Liver (tissue), 9 donors: ENCODE data around the gene HERC6. TPM values are rescaled to one million over a fixed set of nuclear protein-coding genes. Genes with fewer than 3 reads are reported as not detected.
"Not testable (repeated sequence)": the region's sequence is repeated elsewhere in the genome, so short reads cannot be mapped to it uniquely, and the experiment has no call there.

ENCODE experiments used
- DNase-seq: peaks from one replicate; pipeline ENCODE4 v3.0.0-alpha.2; 2017; ENCODE audit warnings: low spot score
- H3K27ac ChIP-seq, 2 donors: one replicate each; pipeline ENCODE4 v1.7.0; 2013; ENCODE audit warnings: inconsistent platforms in 2 of 2, low read length in 2 of 2, control low read depth in 1 of 2, low read depth in 1 of 2, mild to moderate bottlenecking in 1 of 2
- H3K27me3 ChIP-seq, 4 donors: one replicate each; pipeline versions ENCODE4 v1.6.1 to v1.7.0; 2013; ENCODE audit warnings: low read length in 3 of 4, inconsistent platforms in 1 of 4, mild to moderate bottlenecking in 1 of 4, moderate library complexity in 1 of 4; ENCODE audit not compliant: control insufficient read depth in 4 of 4, insufficient read depth in 4 of 4
- H3K36me3 ChIP-seq, 4 donors: one replicate each; pipeline versions ENCODE4 v1.6.1 to v1.7.0; 2013; ENCODE audit warnings: low read length in 3 of 4, mild to moderate bottlenecking in 3 of 4, low read depth in 1 of 4, moderate library complexity in 1 of 4; ENCODE audit not compliant: control insufficient read depth in 4 of 4, insufficient read depth in 3 of 4
- H3K4me1 ChIP-seq, 4 donors: one replicate each; pipeline versions ENCODE4 v1.6.1 to v1.7.0; 2013; ENCODE audit warnings: low read length in 3 of 4, mild to moderate bottlenecking in 3 of 4, moderate library complexity in 1 of 4; ENCODE audit not compliant: control insufficient read depth in 4 of 4, insufficient read depth in 4 of 4
- H3K4me3 ChIP-seq, 3 donors: one replicate each; pipeline versions ENCODE4 v1.6.1 to v1.7.0; 2013; ENCODE audit warnings: low read length in 3 of 3, control low read depth in 1 of 3, low read depth in 1 of 3, mild to moderate bottlenecking in 1 of 3
- H3K9ac ChIP-seq, 2 donors: one replicate each; pipeline ENCODE4 v1.7.0; 2013; ENCODE audit warnings: low read length in 2 of 2, mild to moderate bottlenecking in 2 of 2, moderate library complexity in 2 of 2, control low read depth in 1 of 2, low read depth in 1 of 2
- H3K9me3 ChIP-seq, 4 donors: one replicate each; pipeline versions ENCODE4 v1.6.1 to v1.7.0; 2013; ENCODE audit warnings: low read length in 3 of 4; ENCODE audit not compliant: control insufficient read depth in 4 of 4
- EGR1 ChIP-seq, 2 donors: IDR thresholded peaks; 2 replicates each; pipeline ENCODE4 v1.6.1; 2016 to 2018; ENCODE audit warnings: antibody characterized with exemption in 2 of 2, low read depth in 2 of 2
- FOXA1 ChIP-seq: IDR thresholded peaks from 2 replicates; pipeline ENCODE4 v1.6.1; 2016; ENCODE audit warnings: antibody characterized with exemption
- FOXA2 ChIP-seq: IDR thresholded peaks from 2 replicates; pipeline ENCODE4 v1.6.1; 2016; ENCODE audit warnings: antibody characterized with exemption
- GABPA ChIP-seq, 2 donors: IDR thresholded peaks in 1 of 2; conservative IDR thresholded peaks in 1 of 2; 2 replicates each; pipeline ENCODE4 v1.6.1; 2016; ENCODE audit warnings: antibody characterized with exemption in 2 of 2, mild to moderate bottlenecking in 1 of 2, moderate library complexity in 1 of 2
- HNF4A ChIP-seq, 2 donors: conservative IDR thresholded peaks; 2 replicates each; pipeline ENCODE4 v1.6.1; 2016; ENCODE audit warnings: antibody characterized with exemption in 2 of 2, mild to moderate bottlenecking in 2 of 2
- HNF4G ChIP-seq: IDR thresholded peaks from 2 replicates; pipeline ENCODE4 v1.6.1; 2016; ENCODE audit warnings: antibody characterized with exemption
- JUND ChIP-seq, 2 donors: IDR thresholded peaks; 2 replicates each; pipeline ENCODE4 v1.6.1; 2016; ENCODE audit warnings: antibody characterized with exemption in 2 of 2
- NR2F2 ChIP-seq: IDR thresholded peaks from 2 replicates; pipeline ENCODE4 v1.6.1; 2016; ENCODE audit warnings: antibody characterized with exemption
- RAD21 ChIP-seq, 2 donors: IDR thresholded peaks; 2 replicates each; pipeline ENCODE4 v1.6.1; 2016; ENCODE audit warnings: antibody characterized with exemption in 2 of 2, mild to moderate bottlenecking in 2 of 2
- RXRA ChIP-seq, 2 donors: IDR thresholded peaks; 2 replicates each; pipeline ENCODE4 v1.6.1; 2017 to 2018; ENCODE audit warnings: antibody characterized with exemption in 2 of 2, mild to moderate bottlenecking in 1 of 2
- SP1 ChIP-seq: IDR thresholded peaks from 2 replicates; pipeline ENCODE4 v1.6.1; 2018; ENCODE audit warnings: antibody characterized with exemption, mild to moderate bottlenecking
- TAF1 ChIP-seq: conservative IDR thresholded peaks from 2 replicates; pipeline ENCODE4 v1.6.1; 2016; ENCODE audit warnings: antibody characterized with exemption, mild to moderate bottlenecking
- YY1 ChIP-seq: IDR thresholded peaks from 2 replicates; pipeline ENCODE4 v1.6.1; 2016; ENCODE audit warnings: antibody characterized with exemption, mild to moderate bottlenecking
- WGBS: extraction: QIAGEN DNeasy Blood & Tissue Kit; methylation state at CpG from one replicate; pipeline ENCODE4 v1.1.7; 2013; 5-methylcytosine and 5-hydroxymethylcytosine counted together
- polyA plus RNA-seq, 2 donors: library from polyadenylated mRNA; stranded (reverse) in 1 of 2; unstranded in 1 of 2; fragments of 200-250 nt in 1 of 2; fragments of >200 nt in 1 of 2; fragmentation: Nextera tagmentation in 1 of 2; extraction: Ambion mirVana in 1 of 2; gene quantifications; one replicate each; pipeline versions ENCODE4 v1.2.1 to v1.2.3, GENCODE V29; 2013 to 2015
- total RNA-seq, 2 donors: library from RNA; depleted of rRNA; stranded (reverse); fragments of >200 nt; gene quantifications; one replicate each; pipeline ENCODE4 v1.2.3, GENCODE V29; 2014
- TF ChIP-seq, protein P1 (sequence below): IDR thresholded peaks from 2 replicates; pipeline ENCODE4 v1.6.1; 2016; ENCODE audit warnings: antibody characterized with exemption
- TF ChIP-seq, protein P2 (sequence below): IDR thresholded peaks from 2 replicates; pipeline ENCODE4 v1.6.1; 2016; ENCODE audit warnings: antibody characterized with exemption, mild to moderate bottlenecking
- TF ChIP-seq, protein P3 (sequence below): IDR thresholded peaks from 2 replicates; pipeline ENCODE4 v1.6.1; 2016; ENCODE audit warnings: antibody characterized with exemption
- TF ChIP-seq, protein P4 (sequence below): IDR thresholded peaks from 2 replicates; pipeline ENCODE4 v1.6.1; 2016; ENCODE audit warnings: antibody characterized with exemption
- TF ChIP-seq, protein P5 (sequence below): fragments of 150-350 bp; IDR thresholded peaks from 2 replicates; pipeline ENCODE4 v1.5.1; 2017; ENCODE audit warnings: improper control_type of control experiment, low read depth, low read length; ENCODE audit not compliant: missing input control
- donor health status: healthy.
- donor health status: healthy.
- donor health status: healthy.
- donor health status: healthy.
- donor health status: healthy.

Gene HERC6
- total and polyA plus RNA-seq, 4 donors = 1.5 to 3.8 (median 2.6) TPM

DNA sequence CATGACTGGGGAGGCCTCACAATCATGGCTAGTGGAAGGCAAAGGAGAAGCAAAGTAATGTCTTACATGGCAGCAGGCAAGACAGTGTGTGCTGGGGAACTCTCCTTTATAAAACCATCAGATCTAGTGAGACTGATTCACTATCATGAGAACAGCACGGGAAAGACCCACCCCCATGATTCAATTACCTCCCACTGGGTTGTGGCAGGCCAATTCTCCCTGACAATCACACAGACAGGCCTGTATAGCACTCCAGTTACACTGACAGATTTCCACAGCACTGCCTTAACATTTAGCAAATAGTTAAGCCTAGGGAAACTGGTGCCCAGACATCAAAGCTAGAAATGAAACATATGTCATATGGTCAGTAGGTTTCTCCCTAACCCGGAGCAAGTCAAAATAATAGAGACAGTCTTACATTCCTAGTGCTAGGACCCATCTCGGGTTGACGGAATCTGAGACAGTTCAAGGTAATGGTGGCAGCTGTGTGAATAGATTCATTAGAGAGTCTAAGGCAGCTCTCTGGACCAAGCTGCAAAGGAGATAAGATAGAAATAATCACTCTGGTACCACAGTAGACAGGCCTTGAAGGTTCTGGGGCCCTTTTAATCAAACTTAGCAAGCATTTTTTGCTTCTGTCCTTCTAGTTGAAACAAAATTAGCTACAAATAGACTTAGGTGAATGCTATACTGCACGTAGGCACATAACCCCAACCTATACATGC is 68.9 kb downstream of the HERC6 start:
- TF ChIP-seq, protein P1, sequence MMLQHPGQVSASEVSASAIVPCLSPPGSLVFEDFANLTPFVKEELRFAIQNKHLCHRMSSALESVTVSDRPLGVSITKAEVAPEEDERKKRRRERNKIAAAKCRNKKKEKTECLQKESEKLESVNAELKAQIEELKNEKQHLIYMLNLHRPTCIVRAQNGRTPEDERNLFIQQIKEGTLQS = no peak
- TF ChIP-seq RXRA (IDR thresholded peaks at IDR 0.05) (no peak), FOXA1 (no peak), EGR1 (IDR thresholded peaks at IDR 0.05; ENCODE audit: low read depth in 2 of 2) (no peak), JUND (IDR thresholded peaks at IDR 0.05) (no peak), TAF1 (no peak), SP1 (no peak), YY1 (no peak), HNF4G (no peak), FOXA2 (no peak), GABPA (IDR thresholded peaks at IDR 0.05 in 1 of 2, conservative IDR thresholded peaks at IDR 0.05 in 1 of 2) (no peak), RAD21 (IDR thresholded peaks at IDR 0.05) (no peak), NR2F2 (no peak), HNF4A (conservative IDR thresholded peaks at IDR 0.05) (no peak)
- TF ChIP-seq, protein P2, sequence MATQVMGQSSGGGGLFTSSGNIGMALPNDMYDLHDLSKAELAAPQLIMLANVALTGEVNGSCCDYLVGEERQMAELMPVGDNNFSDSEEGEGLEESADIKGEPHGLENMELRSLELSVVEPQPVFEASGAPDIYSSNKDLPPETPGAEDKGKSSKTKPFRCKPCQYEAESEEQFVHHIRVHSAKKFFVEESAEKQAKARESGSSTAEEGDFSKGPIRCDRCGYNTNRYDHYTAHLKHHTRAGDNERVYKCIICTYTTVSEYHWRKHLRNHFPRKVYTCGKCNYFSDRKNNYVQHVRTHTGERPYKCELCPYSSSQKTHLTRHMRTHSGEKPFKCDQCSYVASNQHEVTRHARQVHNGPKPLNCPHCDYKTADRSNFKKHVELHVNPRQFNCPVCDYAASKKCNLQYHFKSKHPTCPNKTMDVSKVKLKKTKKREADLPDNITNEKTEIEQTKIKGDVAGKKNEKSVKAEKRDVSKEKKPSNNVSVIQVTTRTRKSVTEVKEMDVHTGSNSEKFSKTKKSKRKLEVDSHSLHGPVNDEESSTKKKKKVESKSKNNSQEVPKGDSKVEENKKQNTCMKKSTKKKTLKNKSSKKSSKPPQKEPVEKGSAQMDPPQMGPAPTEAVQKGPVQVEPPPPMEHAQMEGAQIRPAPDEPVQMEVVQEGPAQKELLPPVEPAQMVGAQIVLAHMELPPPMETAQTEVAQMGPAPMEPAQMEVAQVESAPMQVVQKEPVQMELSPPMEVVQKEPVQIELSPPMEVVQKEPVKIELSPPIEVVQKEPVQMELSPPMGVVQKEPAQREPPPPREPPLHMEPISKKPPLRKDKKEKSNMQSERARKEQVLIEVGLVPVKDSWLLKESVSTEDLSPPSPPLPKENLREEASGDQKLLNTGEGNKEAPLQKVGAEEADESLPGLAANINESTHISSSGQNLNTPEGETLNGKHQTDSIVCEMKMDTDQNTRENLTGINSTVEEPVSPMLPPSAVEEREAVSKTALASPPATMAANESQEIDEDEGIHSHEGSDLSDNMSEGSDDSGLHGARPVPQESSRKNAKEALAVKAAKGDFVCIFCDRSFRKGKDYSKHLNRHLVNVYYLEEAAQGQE = no peak
- TF ChIP-seq, protein P3, sequence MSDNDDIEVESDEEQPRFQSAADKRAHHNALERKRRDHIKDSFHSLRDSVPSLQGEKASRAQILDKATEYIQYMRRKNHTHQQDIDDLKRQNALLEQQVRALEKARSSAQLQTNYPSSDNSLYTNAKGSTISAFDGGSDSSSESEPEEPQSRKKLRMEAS = no peak
- TF ChIP-seq, protein P4, sequence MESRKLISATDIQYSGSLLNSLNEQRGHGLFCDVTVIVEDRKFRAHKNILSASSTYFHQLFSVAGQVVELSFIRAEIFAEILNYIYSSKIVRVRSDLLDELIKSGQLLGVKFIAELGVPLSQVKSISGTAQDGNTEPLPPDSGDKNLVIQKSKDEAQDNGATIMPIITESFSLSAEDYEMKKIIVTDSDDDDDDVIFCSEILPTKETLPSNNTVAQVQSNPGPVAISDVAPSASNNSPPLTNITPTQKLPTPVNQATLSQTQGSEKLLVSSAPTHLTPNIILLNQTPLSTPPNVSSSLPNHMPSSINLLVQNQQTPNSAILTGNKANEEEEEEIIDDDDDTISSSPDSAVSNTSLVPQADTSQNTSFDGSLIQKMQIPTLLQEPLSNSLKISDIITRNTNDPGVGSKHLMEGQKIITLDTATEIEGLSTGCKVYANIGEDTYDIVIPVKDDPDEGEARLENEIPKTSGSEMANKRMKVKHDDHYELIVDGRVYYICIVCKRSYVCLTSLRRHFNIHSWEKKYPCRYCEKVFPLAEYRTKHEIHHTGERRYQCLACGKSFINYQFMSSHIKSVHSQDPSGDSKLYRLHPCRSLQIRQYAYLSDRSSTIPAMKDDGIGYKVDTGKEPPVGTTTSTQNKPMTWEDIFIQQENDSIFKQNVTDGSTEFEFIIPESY = no peak
- TF ChIP-seq, protein P5, sequence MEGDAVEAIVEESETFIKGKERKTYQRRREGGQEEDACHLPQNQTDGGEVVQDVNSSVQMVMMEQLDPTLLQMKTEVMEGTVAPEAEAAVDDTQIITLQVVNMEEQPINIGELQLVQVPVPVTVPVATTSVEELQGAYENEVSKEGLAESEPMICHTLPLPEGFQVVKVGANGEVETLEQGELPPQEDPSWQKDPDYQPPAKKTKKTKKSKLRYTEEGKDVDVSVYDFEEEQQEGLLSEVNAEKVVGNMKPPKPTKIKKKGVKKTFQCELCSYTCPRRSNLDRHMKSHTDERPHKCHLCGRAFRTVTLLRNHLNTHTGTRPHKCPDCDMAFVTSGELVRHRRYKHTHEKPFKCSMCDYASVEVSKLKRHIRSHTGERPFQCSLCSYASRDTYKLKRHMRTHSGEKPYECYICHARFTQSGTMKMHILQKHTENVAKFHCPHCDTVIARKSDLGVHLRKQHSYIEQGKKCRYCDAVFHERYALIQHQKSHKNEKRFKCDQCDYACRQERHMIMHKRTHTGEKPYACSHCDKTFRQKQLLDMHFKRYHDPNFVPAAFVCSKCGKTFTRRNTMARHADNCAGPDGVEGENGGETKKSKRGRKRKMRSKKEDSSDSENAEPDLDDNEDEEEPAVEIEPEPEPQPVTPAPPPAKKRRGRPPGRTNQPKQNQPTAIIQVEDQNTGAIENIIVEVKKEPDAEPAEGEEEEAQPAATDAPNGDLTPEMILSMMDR = no peak

DNA sequence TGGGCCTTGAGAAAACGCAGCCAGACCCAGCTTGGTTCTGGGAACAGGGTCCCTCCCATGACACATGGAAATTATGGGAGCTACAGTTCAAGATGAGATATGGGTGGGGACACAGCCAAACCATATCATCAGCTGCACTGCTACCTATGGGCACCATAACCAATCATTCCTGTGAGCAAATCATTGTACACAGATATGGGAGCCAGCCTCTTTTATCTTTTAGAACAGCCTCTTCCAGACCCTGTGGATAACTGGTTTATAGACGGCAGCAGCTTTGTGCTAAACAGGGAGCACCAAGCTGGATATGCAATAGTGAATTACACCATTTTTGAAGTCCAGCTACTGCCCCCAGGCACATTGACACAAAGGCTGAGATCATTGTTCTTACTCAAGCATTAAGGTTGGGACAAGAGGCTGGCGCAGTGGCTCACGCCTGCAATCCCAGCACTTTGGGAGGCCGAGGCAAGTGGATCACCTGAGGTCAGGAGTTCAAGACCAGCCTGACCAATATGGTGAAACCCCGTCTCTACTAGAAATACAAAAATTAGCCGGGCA is 69.6 kb downstream of the HERC6 start:
- WGBS = 98% methylated on average over 7 of the region's 7 CpGs
- not testable (repeated sequence) for DNase-seq, H3K4me3 ChIP-seq

More for the DNA sequence above, 68.9 kb downstream of the HERC6 start:
- no peaks in the 10 kb centered on the region for H3K36me3 ChIP-seq
- H3K27ac ChIP-seq = no peak overlapping the region
- WGBS = 89% methylated on average over 5 of the region's 5 CpGs
- H3K9ac ChIP-seq = no peak overlapping the region
- H3K27me3 ChIP-seq = no peaks in the 10 kb centered on the region
- H3K4me3 ChIP-seq = no peak overlapping the region
- DNase-seq = no peak
- no peaks in the 10 kb centered on the region for H3K9me3 ChIP-seq
- no peaks in the 10 kb centered on the region for H3K4me1 ChIP-seq

More for the DNA sequence above, 69.6 kb downstream of the HERC6 start:
- H3K4me1 ChIP-seq, H3K9me3 ChIP-seq, H3K27me3 ChIP-seq, H3K27ac ChIP-seq, H3K36me3 ChIP-seq, H3K9ac ChIP-seq: not testable (repeated sequence)
